ENCODE measurements around the gene RAB38.

DNA sequence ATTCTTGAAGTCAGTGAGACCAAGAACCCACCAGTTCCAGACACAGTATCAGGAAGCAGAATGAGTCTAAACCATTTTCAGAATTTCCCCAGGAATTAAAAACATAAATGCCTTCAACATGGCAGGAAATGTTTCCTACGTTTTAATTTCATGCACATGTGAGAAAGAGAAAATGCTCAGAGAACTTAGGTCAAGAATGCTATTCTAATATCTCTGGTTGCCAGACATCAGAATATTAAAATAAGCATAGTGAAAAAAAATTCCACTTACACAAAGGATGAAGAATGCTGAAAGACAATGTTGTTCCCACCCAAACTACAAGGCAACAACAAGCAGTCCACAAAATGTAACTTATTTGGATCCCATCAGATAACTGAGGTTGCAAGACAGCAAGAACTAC, 104.8 kb downstream of the RAB38 start:
- TF ChIP-seq CTCF (conservative IDR thresholded peaks at IDR 0.05), result no peak
- TF ChIP-seq ZFX (IDR thresholded peaks at IDR 0.05), result no peak

Data from C4-2B (cell line).